HUES64 (cell line): ENCODE results near the gene PIAS1.

Experiments used
- H3K27ac ChIP-seq: 2 replicates; pipeline ENCODE4 v1.7.0; 2013; ENCODE audit warnings: low read depth, low read length, inconsistent platforms
- H3K27me3 ChIP-seq: 2 replicates; pipeline ENCODE4 v1.6.1; 2013; ENCODE audit warnings: mild to moderate bottlenecking, low read length; ENCODE audit not compliant: insufficient read depth
- H3K36me3 ChIP-seq: 2 replicates; pipeline ENCODE4 v1.6.1; 2013; ENCODE audit warnings: mild to moderate bottlenecking, low read length; ENCODE audit not compliant: insufficient read depth
- H3K4me1 ChIP-seq: 2 replicates; pipeline ENCODE4 v1.6.1; 2013; ENCODE audit warnings: mild to moderate bottlenecking, low read length, moderate library complexity; ENCODE audit not compliant: insufficient read depth
- H3K4me3 ChIP-seq: 2 replicates; pipeline ENCODE4 v1.5.1; 2013; ENCODE audit warnings: mild to moderate bottlenecking, low read length, moderate library complexity
- H3K9ac ChIP-seq: 2 replicates; pipeline ENCODE4 v1.6.1; 2013; ENCODE audit warnings: mild to moderate bottlenecking, low read depth, low read length
- H3K9me3 ChIP-seq: 2 replicates; pipeline ENCODE4 v1.6.1; 2013; ENCODE audit warnings: low read depth, low read length; ENCODE audit not compliant: insufficient read depth
- WGBS: fragments of 150-250, 120-280 bp; methylation state at CpG from one replicate; pipeline ENCODE4 v1.1.7; 2013; ENCODE audit warnings: missing lambda C conversion rate; 5-methylcytosine and 5-hydroxymethylcytosine counted together

PIAS1 gene

GRCh38 chr15:68204776-68205557, 150.9 kb downstream of the PIAS1 start, which contains the start of gene CALML4:
CALML4 (minus strand) TSS chr15:68205332; CDS start chr15:68205247, 85 bp downstream.
- Histone ChIP-seq H3K9ac (peak within 1 kb of the TSS; percentile 26; the same call in 1 of the 2 replicates), H3K4me1 (peaks cover 34% of the 10 kb centered on the region), H3K27me3 (no peaks in the 10 kb centered on the region), H3K9me3 (no peaks in the 10 kb centered on the region), H3K4me3 (no peak within 1 kb of the TSS), H3K36me3 (no peaks in the 10 kb centered on the region; the same call in 1 of the 2 replicates), H3K27ac (peak within 1 kb of the TSS; percentile 39)
- WGBS = 91% methylated on average over 16 of the region's 16 CpGs

GRCh38 chr15:68205558-68205944, 151.4 kb downstream of the PIAS1 start:
- peak overlapping the region; percentile 12; the same call in 1 of the 2 replicates for H3K27ac ChIP-seq
- H3K4me1 ChIP-seq = peaks cover 30% of the 10 kb centered on the region
- no peaks in the 10 kb centered on the region for H3K9me3 ChIP-seq
- WGBS = 92% methylated on average over 13 of the region's 13 CpGs
- no peaks in the 10 kb centered on the region; the same call in none of the 2 replicates for H3K36me3 ChIP-seq
- H3K9ac ChIP-seq = peak overlapping the region; percentile 23; the same call in 1 of the 2 replicates
- H3K27me3 ChIP-seq = no peaks in the 10 kb centered on the region
- no peak overlapping the region for H3K4me3 ChIP-seq

GRCh38 chr15:68205954-68206539, 151.9 kb downstream of the PIAS1 start:
- Histone ChIP-seq H3K36me3 (no peaks in the 10 kb centered on the region; the same call in none of the 2 replicates), H3K27ac (peak overlapping the region; percentile 39), H3K4me1 (peaks cover 30% of the 10 kb centered on the region), H3K27me3 (no peaks in the 10 kb centered on the region), H3K9ac (peak overlapping the region; percentile 26; the same call in 1 of the 2 replicates), H3K4me3 (no peak overlapping the region), H3K9me3 (no peaks in the 10 kb centered on the region)
- WGBS = 55% methylated on average over 14 of the region's 14 CpGs

- Histone ChIP-seq H3K36me3 (no peaks in the 10 kb centered on the region; the same call in none of the 2 replicates), H3K9ac (no peak overlapping the region), H3K27ac (peak overlapping the region; percentile 39; the same call in 1 of the 2 replicates), H3K4me3 (no peak overlapping the region), H3K4me1 (peaks cover 25% of the 10 kb centered on the region), H3K27me3 (no peaks in the 10 kb centered on the region), H3K9me3 (no peaks in the 10 kb centered on the region)
- 92% methylated on average over 12 of the region's 12 CpGs for WGBS
These were observed 152.6 kb downstream of the PIAS1 start for GRCh38 chr15:68206711-68207151.

- no peaks in the 10 kb centered on the region for H3K9me3 ChIP-seq
- H3K4me3 ChIP-seq = no peak overlapping the region
- H3K9ac ChIP-seq = no peak overlapping the region
- H3K27me3 ChIP-seq = no peaks in the 10 kb centered on the region
- no peak overlapping the region for H3K27ac ChIP-seq
- 88% methylated on average over 12 of the region's 12 CpGs for WGBS
- no peaks in the 10 kb centered on the region; the same call in none of the 2 replicates for H3K36me3 ChIP-seq
- peaks cover 19% of the 10 kb centered on the region for H3K4me1 ChIP-seq
These were observed 153.2 kb downstream of the PIAS1 start for GRCh38 chr15:68207176-68207935.

- WGBS = 96% methylated on average over 16 of the region's 16 CpGs
- H3K9me3 ChIP-seq = no peaks in the 10 kb centered on the region
- H3K27me3 ChIP-seq = no peaks in the 10 kb centered on the region
- no peak overlapping the region for H3K9ac ChIP-seq
- H3K27ac ChIP-seq = no peak overlapping the region
- H3K4me1 ChIP-seq = peaks cover 19% of the 10 kb centered on the region
- no peaks in the 10 kb centered on the region; the same call in none of the 2 replicates for H3K36me3 ChIP-seq
- no peak overlapping the region for H3K4me3 ChIP-seq
These were observed 154.0 kb downstream of the PIAS1 start for GRCh38 chr15:68208136-68208535.

GRCh38 chr15:68208636-68209240, 154.6 kb downstream of the PIAS1 start:
- Histone ChIP-seq H3K27me3 (no peaks in the 10 kb centered on the region), H3K36me3 (peaks cover 3% of the 10 kb centered on the region), H3K27ac (no peak overlapping the region), H3K4me3 (no peak overlapping the region), H3K4me1 (peaks cover 19% of the 10 kb centered on the region), H3K9me3 (no peaks in the 10 kb centered on the region), H3K9ac (no peak overlapping the region; the same call in 1 of the 2 replicates)
- 87% methylated on average over 13 of the region's 13 CpGs for WGBS

- H3K36me3 ChIP-seq = peaks cover 3% of the 10 kb centered on the region
- H3K9ac ChIP-seq = no peak overlapping the region
- no peaks in the 10 kb centered on the region for H3K27me3 ChIP-seq
- no peak overlapping the region for H3K27ac ChIP-seq
- peaks cover 19% of the 10 kb centered on the region for H3K4me1 ChIP-seq
- no peaks in the 10 kb centered on the region for H3K9me3 ChIP-seq
- 92% methylated on average over 7 of the region's 7 CpGs for WGBS
- no peak overlapping the region for H3K4me3 ChIP-seq
These were observed 155.2 kb downstream of the PIAS1 start for GRCh38 chr15:68209272-68209671.

- Histone ChIP-seq H3K27me3 (no peaks in the 10 kb centered on the region), H3K4me1 (peaks cover 19% of the 10 kb centered on the region), H3K4me3 (no peak overlapping the region), H3K27ac (no peak overlapping the region), H3K36me3 (peaks cover 6% of the 10 kb centered on the region), H3K9me3 (no peaks in the 10 kb centered on the region), H3K9ac (no peak overlapping the region)
- 90% methylated on average over 13 of the region's 13 CpGs for WGBS
These were observed 155.8 kb downstream of the PIAS1 start for GRCh38 chr15:68209735-68210408.

- H3K4me1 ChIP-seq = peaks cover 16% of the 10 kb centered on the region
- no peaks in the 10 kb centered on the region for H3K27me3 ChIP-seq
- no peaks in the 10 kb centered on the region for H3K9me3 ChIP-seq
- no peak overlapping the region for H3K4me3 ChIP-seq
- WGBS = 91% methylated on average over 9 of the region's 9 CpGs
- H3K27ac ChIP-seq = no peak overlapping the region
- no peak overlapping the region for H3K9ac ChIP-seq
- H3K36me3 ChIP-seq = peaks cover 10% of the 10 kb centered on the region
These were observed 156.3 kb downstream of the PIAS1 start for GRCh38 chr15:68210409-68210756.
